GM06990 (cell line): ENCODE data around the gene TECPR2.

ENCODE experiments used
- DNase-seq: peaks from one replicate; pipeline ENCODE4 v3.0.0-alpha.2; 2011; ENCODE audit not compliant: insufficient read length; ENCODE audit errors: extremely low read depth
- H3K27me3 ChIP-seq: replicated peaks from 2 replicates; pipeline ENCODE4 v1.6.0; 2011; ENCODE audit warnings: low read length; ENCODE audit not compliant: control insufficient read depth, insufficient read depth
- H3K36me3 ChIP-seq: 2 replicates; pipeline ENCODE4 v1.5.1; 2011; ENCODE audit warnings: low read length; ENCODE audit not compliant: control insufficient read depth, insufficient read depth
- H3K4me3 ChIP-seq: replicated peaks from 2 replicates; pipeline ENCODE4 v1.5.1; 2011; ENCODE audit warnings: low read depth, mild to moderate bottlenecking, control low read depth, low read length
- CTCF ChIP-seq: IDR thresholded peaks from 2 replicates; pipeline ENCODE4 v1.5.1; 2011; ENCODE audit warnings: low read length, control low read depth, mild to moderate bottlenecking, inconsistent platforms; ENCODE audit not compliant: insufficient read depth, poor library complexity, severe bottlenecking

The TECPR2 gene

GRCh38 chr14:102445066-102445465 lies 82.3 kb downstream of the TECPR2 start:
- TF ChIP-seq CTCF: no peak
- H3K27me3 ChIP-seq: no peaks in the 10 kb centered on the region
- no peak for DNase-seq
- peaks cover 10% of the 10 kb centered on the region for H3K36me3 ChIP-seq
- H3K4me3 ChIP-seq: no peak overlapping the region

- no peak for TF ChIP-seq CTCF
- DNase-seq: no peak
- peaks cover 10% of the 10 kb centered on the region for H3K36me3 ChIP-seq
- H3K4me3 ChIP-seq: no peak overlapping the region
- H3K27me3 ChIP-seq: no peaks in the 10 kb centered on the region
Observed at GRCh38 chr14:102445641-102446040, 82.9 kb downstream of the TECPR2 start.

GRCh38 chr14:102450206-102451063 lies 87.7 kb downstream of the TECPR2 start:
- no peak for TF ChIP-seq CTCF

GRCh38 chr14:102451064-102451352 lies 88.3 kb downstream of the TECPR2 start:
- peaks cover 8% of the 10 kb centered on the region for H3K36me3 ChIP-seq
- no peaks in the 10 kb centered on the region for H3K27me3 ChIP-seq
- DNase-seq: no peak
- H3K4me3 ChIP-seq: no peak overlapping the region
- TF ChIP-seq CTCF: no peak

More at GRCh38 chr14:102450206-102451063, 87.7 kb downstream of the TECPR2 start:
- no peak overlapping the region for H3K4me3 ChIP-seq
- DNase-seq: no peak
- H3K36me3 ChIP-seq: peaks cover 8% of the 10 kb centered on the region
- H3K27me3 ChIP-seq: no peaks in the 10 kb centered on the region

- TF ChIP-seq CTCF: no peak
- Histone ChIP-seq H3K36me3 (peaks cover 8% of the 10 kb centered on the region), H3K27me3 (no peaks in the 10 kb centered on the region), H3K4me3 (no peak overlapping the region)
- DNase-seq: no peak
Observed at GRCh38 chr14:102452302-102452701, 89.6 kb downstream of the TECPR2 start.
